Astrocyte of the spinal cord (primary cell): ENCODE measurements around the gene PIM2.
A peak's percentile ranks its signal among the peaks of the same experiment; 100 is the strongest.

Source experiments
- DNase-seq: peaks from one replicate; pipeline ENCODE4 v3.0.0; 2011; ENCODE audit warnings: low read depth, low spot score
- H3K4me3 ChIP-seq: 2 replicates; pipeline ENCODE4 v1.5.1; 2011; ENCODE audit warnings: low read depth, mild to moderate bottlenecking, low read length, moderate library complexity
- CTCF ChIP-seq: IDR thresholded peaks from 2 replicates; pipeline ENCODE4 v1.5.1; 2012; ENCODE audit warnings: low read depth, mild to moderate bottlenecking, low read length, inconsistent platforms
- in situ Hi-C: cut with HindIII; loops from 2 replicates; pipeline ENCODE4 v1.10.0; 2017; ENCODE audit warnings: low sequenced_read_pairs

Gene PIM2

GRCh38 chrX:48914593-48915493 lies 4.0 kb downstream of the PIM2 start:
- TF ChIP-seq CTCF, result no peak
- DNase-seq, result no peak

DNA sequence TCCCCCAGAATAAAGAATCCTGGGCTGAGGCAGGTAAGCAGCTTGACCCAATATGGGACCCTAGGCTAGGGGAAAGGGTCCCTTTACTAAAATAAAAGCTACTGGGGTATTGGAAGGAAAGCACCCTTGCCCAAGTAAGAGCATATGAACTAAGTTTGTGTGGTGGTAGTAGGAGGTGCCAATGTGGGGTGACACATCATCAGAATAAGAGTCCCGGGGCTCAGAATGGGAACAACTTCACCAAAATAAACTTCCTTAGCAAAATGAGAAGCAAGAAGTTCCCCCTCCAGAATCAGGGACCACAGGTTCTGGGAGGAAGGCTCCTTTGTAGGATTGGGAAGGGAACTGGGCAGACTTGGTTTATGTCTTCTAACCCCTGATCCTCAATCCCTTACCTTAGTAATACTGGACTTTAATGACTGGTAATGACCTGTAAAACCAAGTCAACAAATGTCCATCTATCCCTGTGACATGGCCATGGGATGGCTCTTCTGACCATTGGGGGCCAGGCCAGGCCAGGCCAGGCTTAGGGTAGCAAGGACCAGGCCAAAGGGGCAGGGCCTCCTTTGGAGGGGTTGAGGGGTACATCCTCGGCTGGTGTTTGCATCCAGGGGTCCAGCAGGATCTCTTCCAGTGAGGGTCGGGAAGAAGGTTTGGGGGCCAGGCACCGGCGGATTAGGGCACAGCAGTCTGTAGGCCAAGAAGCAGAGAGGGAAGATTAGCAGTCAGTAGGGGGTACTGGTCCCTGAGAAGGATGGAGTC lies 5.0 kb downstream of the PIM2 start:
- TF ChIP-seq CTCF, result no peak
- in situ Hi-C loops, result no loop called here
- no peak for DNase-seq
- no peak overlapping the region for H3K4me3 ChIP-seq

More at GRCh38 chrX:48914593-48915493, 4.0 kb downstream of the PIM2 start:
- no peak overlapping the region for H3K4me3 ChIP-seq
- in situ Hi-C loops, result no loop called here

DNA sequence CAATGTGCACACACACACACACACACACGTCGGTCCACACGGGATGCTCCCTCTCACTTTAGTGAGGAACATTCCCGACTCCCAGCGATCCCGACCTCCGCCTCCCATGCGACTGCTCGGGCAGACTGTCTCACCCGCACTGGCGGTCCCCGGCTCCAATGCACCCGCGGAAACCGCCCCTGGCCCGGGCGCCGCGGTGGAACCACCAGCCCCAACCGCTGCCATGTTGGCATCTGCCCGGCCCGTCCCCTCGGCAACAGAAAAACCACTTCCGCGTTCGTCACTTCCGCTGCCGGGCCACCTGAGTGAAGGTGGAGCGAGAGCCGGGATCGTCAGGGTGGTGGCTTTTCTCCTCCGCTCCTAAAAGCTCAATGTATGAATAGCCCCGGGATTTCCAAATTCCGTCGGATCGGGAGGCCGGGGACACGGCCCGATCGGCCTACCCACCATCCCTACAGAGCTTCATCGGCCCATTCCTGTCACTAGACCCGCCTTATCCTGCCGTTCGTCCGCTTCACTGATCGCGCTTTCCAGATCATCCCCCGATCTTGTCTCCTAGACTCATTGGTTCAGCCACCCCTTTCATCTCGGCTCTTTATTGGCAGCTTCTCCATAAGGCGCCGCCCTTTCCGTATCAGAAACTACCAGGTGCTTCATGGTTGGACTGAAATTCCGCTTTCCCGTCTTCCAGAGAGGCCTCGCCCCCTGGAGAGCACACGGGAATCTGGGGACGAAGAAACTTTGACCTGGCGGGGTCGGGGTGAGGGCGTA lies 7.2 kb downstream of the PIM2 start, which contains the start of gene SLC35A2:
Gene SLC35A2 (minus strand): TSS at position 235 of the 771 bp plus-strand sequence. CDS start 10 bp downstream, at position 225.
- in situ Hi-C loops, result no loop called here
- TF ChIP-seq CTCF, result no peak
- peak; percentile 68 for DNase-seq
- H3K4me3 ChIP-seq, result peak within 1 kb of the TSS; percentile 82

- in situ Hi-C loops, result no loop called here
- peak; percentile 45 for DNase-seq
- peak overlapping the region; percentile 82 for H3K4me3 ChIP-seq
- no peak for TF ChIP-seq CTCF
These were observed 7.9 kb downstream of the PIM2 start for GRCh38 chrX:48910926-48911411.

GRCh38 chrX:48909703-48910294 lies 9.0 kb downstream of the PIM2 start:
- in situ Hi-C loops, result no loop called here
- H3K4me3 ChIP-seq, result no peak overlapping the region
- no peak for DNase-seq
- no peak for TF ChIP-seq CTCF
